ENCODE measurements around the gene ACAD8. TPM values are rescaled to one million over a fixed set of nuclear protein-coding genes. Genes with fewer than 3 reads are reported as not detected.

Gene ACAD8
- total and polyA plus RNA-seq, 3 experiments from 2014 or later = 20.9 to 28.2 (median 27.1) TPM

DNA sequence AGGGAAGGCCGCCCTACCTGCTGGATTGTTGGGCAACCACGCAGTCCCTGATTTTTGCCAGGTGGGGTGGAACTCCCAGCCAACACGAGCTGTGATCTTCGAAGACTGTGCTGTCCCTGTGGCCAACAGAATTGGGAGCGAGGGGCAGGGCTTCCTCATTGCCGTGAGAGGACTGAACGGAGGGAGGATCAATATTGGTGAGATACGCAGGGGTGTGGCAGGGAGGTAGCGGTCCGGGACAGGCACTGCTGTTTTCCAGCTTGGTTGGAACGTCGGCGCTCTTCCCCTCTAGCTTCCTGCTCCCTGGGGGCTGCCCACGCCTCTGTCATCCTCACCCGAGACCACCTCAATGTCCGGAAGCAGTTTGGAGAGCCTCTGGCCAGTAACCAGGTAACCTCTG lies 7.6 kb downstream of the ACAD8 start:
- Histone ChIP-seq H3K36me3 (ENCODE audit: insufficient read depth, low read length) (peaks cover 32% of the 10 kb centered on the region), H3K4me3 (ENCODE audit: low read length) (no peak overlapping the region), H3K27ac (ENCODE audit: low read depth, low read length) (no peak overlapping the region), H3K4me1 (ENCODE audit: insufficient read depth, low read length) (no peaks in the 10 kb centered on the region), H3K9me3 (ENCODE audit: low read length) (no peaks in the 10 kb centered on the region), H3K27me3 (ENCODE audit: insufficient read depth, low read length, poor library complexity, severe bottlenecking) (no peaks in the 10 kb centered on the region)
- Mint-ChIP-seq H3K27me3 (no peaks in the 10 kb centered on the region), H3K4me1 (peaks cover 0 to 4% (median 0%) of the 10 kb centered on the region in 3 donors), H3K36me3 (peaks cover 0 to 78% (median 18%) of the 10 kb centered on the region in 3 donors), H3K9me3 (no peaks in the 10 kb centered on the region), H3K4me3 (no peak overlapping the region), H3K27ac (no peak overlapping the region)
- CTCF ChIA-PET = interaction anchor here (0.8 to 7.8 kb wide), 5 partner anchors 10 to 211 kb away, joined by 3 to 58 read pairs (median 3); partner anchors contain the start of gene GLB1L3
- POLR2A ChIA-PET = no interaction called here
- no peak for DNase-seq

DNA sequence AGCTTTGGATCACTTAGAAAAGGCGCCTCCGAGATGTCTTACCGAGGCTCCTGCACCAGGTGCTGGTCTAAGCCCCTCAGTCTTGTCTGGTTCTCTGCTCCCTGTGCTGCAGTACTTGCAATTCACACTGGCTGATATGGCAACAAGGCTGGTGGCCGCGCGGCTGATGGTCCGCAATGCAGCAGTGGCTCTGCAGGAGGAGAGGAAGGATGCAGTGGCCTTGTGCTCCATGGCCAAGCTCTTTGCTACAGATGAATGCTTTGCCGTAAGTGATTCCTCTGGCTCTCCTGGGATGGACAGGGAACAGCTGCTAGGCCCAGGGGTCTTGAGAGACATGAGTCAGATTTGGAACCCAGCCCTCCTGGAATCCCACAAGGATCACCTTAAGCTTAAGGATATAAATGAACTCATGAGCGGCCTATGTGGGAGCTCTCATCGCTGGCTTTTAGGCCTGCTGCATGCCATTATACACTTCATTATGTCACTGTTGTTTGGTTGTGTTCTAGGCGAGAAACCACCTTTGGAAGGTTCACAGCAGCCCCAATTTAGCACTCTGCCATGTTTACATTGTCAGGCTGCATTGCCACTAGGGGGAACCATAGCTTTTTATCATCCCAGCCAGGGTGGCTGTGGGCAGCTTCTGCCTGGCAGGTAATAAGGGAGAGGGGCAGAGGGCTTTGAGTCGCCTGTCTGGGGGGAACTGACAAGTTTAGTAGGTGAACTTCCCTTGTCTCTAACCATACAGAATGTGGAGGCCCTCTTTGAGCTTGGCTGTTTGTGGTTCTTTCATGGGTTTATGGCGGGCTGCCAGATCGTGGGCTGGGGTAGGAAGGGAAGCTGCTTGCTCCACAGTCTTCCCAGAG lies 8.5 kb downstream of the ACAD8 start:
- H3K27me3 Mint-ChIP-seq = no peaks in the 10 kb centered on the region
- peak in 2 of 5 donors; percentile 28 to 53 for DNase-seq
- H3K4me1 Mint-ChIP-seq = peaks cover 0 to 4% (median 0%) of the 10 kb centered on the region in 3 donors
- no peaks in the 10 kb centered on the region for H3K4me1 ChIP-seq (ENCODE audit: insufficient read depth, low read length)
- H3K27me3 ChIP-seq (ENCODE audit: insufficient read depth, low read length, poor library complexity, severe bottlenecking) = no peaks in the 10 kb centered on the region
- H3K27ac Mint-ChIP-seq = peak overlapping the region in 1 of 8 donors; percentile 24
- H3K36me3 ChIP-seq (ENCODE audit: insufficient read depth, low read length) = peaks cover 32% of the 10 kb centered on the region
- no peaks in the 10 kb centered on the region for H3K9me3 ChIP-seq (ENCODE audit: low read length)
- H3K4me3 ChIP-seq (ENCODE audit: low read length) = no peak overlapping the region
- POLR2A ChIA-PET = no interaction called here
- H3K9me3 Mint-ChIP-seq = no peaks in the 10 kb centered on the region
- H3K36me3 Mint-ChIP-seq = peaks cover 0 to 71% (median 15%) of the 10 kb centered on the region in 3 donors
- CTCF ChIA-PET = interaction anchor here (0.7 to 7.8 kb wide), 11 partner anchors 8 to 212 kb away, joined by 3 to 58 read pairs (median 4); partner anchors contain the start of genes ACAD8, GLB1L2, GLB1L3 and NCAPD3
- no peak overlapping the region for H3K27ac ChIP-seq (ENCODE audit: low read depth, low read length)
- no peak overlapping the region for H3K4me3 Mint-ChIP-seq

DNA sequence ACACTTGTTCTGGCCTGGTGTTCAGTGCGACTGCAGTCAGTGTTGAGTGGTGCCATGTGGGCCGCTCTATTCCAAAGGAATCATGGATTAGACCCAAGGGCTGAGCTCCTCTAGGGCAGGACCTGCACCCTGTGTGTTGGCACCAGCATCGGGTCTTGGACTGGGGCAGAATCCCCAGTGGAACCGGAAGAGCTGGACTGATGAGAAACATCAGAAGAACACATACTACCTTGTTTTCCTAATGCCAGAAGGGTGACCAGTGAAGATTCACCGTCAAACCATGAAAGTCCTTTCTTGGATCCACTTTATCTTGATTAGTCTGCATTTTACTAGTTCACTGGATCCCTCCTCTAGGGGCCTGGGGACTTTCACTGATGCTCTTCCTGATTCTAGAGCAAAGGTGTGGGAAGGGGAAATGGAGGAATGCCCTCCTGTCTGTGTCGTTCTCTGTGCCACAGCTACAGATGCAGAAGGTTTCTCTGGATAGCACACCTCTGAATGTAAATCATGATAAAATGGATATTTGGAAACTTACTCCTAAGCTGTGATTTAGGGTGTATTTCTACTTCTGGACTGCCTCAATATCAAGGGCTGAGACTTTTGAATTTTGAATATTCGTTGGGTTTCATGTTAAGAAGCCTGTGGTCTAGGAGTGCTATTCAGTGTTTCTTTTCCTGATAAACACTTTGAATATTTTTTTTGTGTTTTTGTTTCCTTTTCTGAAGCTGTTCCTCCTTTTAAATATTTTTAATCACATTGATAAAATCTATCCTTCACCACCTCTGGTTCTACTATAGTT lies 11.8 kb downstream of the ACAD8 start:
- Mint-ChIP-seq H3K27me3 (no peaks in the 10 kb centered on the region), H3K4me1 (peaks cover 5 to 12% (median 7%) of the 10 kb centered on the region in 3 donors), H3K4me3 (no peak overlapping the region), H3K36me3 (peaks cover 0 to 45% (median 6%) of the 10 kb centered on the region in 3 donors), H3K27ac (peak overlapping the region in 5 of 8 donors; percentile 17 to 63 (median 43)), H3K9me3 (no peaks in the 10 kb centered on the region)
- no peak overlapping the region for H3K27ac ChIP-seq (ENCODE audit: low read depth, low read length)
- no peaks in the 10 kb centered on the region for H3K27me3 ChIP-seq (ENCODE audit: insufficient read depth, low read length, poor library complexity, severe bottlenecking)
- ChIA-PET CTCF (interaction anchor here (0.7 to 7.8 kb wide), 2 partner anchors 11 kb away, joined by 3 to 58 read pairs; partner anchors contain the start of genes ACAD8, GLB1L3 and THYN1), POLR2A (no interaction called here)
- no peaks in the 10 kb centered on the region for H3K9me3 ChIP-seq (ENCODE audit: low read length)
- H3K4me3 ChIP-seq (ENCODE audit: low read length) = no peak overlapping the region
- peaks cover 6% of the 10 kb centered on the region for H3K4me1 ChIP-seq (ENCODE audit: insufficient read depth, low read length)
- H3K36me3 ChIP-seq (ENCODE audit: insufficient read depth, low read length) = peaks cover 16% of the 10 kb centered on the region
- DNase-seq = no peak

DNA sequence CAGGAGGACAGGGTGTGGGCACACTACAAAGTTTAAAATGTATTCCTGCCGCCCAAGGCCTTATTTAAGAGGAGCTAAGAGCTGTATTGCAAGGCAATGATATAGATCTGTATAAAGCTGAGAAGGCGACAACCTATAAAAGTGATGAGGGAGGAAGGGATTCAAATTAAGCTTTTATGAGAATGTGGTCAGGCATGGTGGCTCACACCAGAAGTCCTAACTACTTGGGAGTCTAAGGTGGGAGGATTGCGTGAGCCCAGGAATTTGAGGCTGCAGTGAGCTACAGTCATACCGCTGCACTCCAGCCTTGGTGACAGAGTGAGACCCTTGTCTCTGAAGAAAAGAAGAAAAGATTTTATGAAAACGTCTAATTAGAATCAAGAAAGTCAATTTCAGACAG lies 13.1 kb downstream of the ACAD8 start:
- Mint-ChIP-seq H3K4me3 (no peak overlapping the region), H3K27me3 (no peaks in the 10 kb centered on the region), H3K27ac (peak overlapping the region in 2 of 8 donors; percentile 18 to 55), H3K36me3 (peaks cover 0 to 33% (median 1%) of the 10 kb centered on the region in 3 donors), H3K4me1 (peaks cover 13 to 25% (median 18%) of the 10 kb centered on the region in 3 donors), H3K9me3 (no peaks in the 10 kb centered on the region)
- Histone ChIP-seq H3K27me3 (ENCODE audit: insufficient read depth, low read length, poor library complexity, severe bottlenecking) (no peaks in the 10 kb centered on the region), H3K9me3 (ENCODE audit: low read length) (no peaks in the 10 kb centered on the region), H3K4me3 (ENCODE audit: low read length) (no peak overlapping the region), H3K36me3 (ENCODE audit: insufficient read depth, low read length) (peaks cover 9% of the 10 kb centered on the region), H3K27ac (ENCODE audit: low read depth, low read length) (no peak overlapping the region), H3K4me1 (ENCODE audit: insufficient read depth, low read length) (peaks cover 14% of the 10 kb centered on the region)
- no peak for DNase-seq
- CTCF ChIA-PET = interaction anchor here (7.8 kb wide), 1 partner anchor 10 kb away, joined by 58 read pairs; the partner anchor contains the start of gene GLB1L3
- POLR2A ChIA-PET = no interaction called here

DNA sequence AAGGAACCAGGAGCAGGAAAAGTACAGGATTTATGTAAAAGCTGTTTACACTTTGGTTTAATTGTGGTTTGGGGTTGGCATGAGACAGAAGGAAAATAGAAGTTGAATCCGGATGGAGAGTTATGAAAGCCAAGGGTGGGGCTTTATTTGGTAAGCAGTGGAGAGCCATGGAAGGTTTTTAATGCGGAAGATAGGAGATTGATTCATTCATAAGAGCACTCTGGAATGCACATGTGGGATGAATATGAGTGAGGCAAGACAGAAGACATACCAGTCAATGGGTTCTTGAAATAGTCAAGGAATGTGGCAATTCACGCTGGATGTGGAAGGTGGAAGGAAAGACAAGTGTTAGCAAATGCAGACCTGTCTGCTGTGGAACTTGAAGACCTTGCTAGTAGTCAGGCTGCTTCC lies 13.5 kb downstream of the ACAD8 start:
- no peaks in the 10 kb centered on the region for H3K9me3 ChIP-seq (ENCODE audit: low read length)
- no peak overlapping the region for H3K4me3 ChIP-seq (ENCODE audit: low read length)
- DNase-seq = no peak
- H3K36me3 Mint-ChIP-seq = peaks cover 0 to 29% (median 1%) of the 10 kb centered on the region in 3 donors
- no peaks in the 10 kb centered on the region for H3K27me3 Mint-ChIP-seq
- H3K36me3 ChIP-seq (ENCODE audit: insufficient read depth, low read length) = peaks cover 5% of the 10 kb centered on the region
- H3K4me1 Mint-ChIP-seq = peaks cover 15 to 27% (median 21%) of the 10 kb centered on the region in 3 donors
- no peaks in the 10 kb centered on the region for H3K27me3 ChIP-seq (ENCODE audit: insufficient read depth, low read length, poor library complexity, severe bottlenecking)
- CTCF ChIA-PET = interaction anchor here (7.8 kb wide), 1 partner anchor 10 kb away, joined by 58 read pairs; the partner anchor contains the start of gene GLB1L3
- H3K9me3 Mint-ChIP-seq = no peaks in the 10 kb centered on the region
- H3K4me3 Mint-ChIP-seq = no peak overlapping the region
- H3K27ac Mint-ChIP-seq = peak overlapping the region in 1 of 8 donors; percentile 55
- H3K4me1 ChIP-seq (ENCODE audit: insufficient read depth, low read length) = peaks cover 14% of the 10 kb centered on the region
- POLR2A ChIA-PET = no interaction called here
- no peak overlapping the region for H3K27ac ChIP-seq (ENCODE audit: low read depth, low read length)

DNA sequence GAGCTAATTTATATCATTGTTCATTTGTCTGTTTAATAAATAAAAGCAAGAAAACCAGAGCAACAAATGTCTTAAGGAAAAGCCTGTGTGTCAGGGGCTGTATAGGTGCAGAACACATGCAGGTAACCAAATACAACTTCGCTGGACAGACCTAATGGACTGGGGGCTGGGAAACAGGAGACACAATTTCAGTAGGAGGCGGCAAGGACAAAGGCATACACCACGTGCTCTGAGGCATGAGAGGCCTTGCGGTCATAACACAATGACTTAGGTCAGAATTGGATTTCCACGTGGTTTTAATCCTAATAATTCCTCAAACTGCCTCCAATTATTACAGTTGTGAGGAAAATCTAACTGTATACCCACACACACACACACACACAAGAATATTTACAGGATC lies 14.1 kb downstream of the ACAD8 start:
- no peaks in the 10 kb centered on the region for H3K9me3 ChIP-seq (ENCODE audit: low read length)
- Mint-ChIP-seq H3K36me3 (peaks cover 0 to 23% (median 1%) of the 10 kb centered on the region in 3 donors), H3K27me3 (peaks cover 0 to 2% of the 10 kb centered on the region in 2 donors), H3K4me1 (peaks cover 18 to 30% (median 25%) of the 10 kb centered on the region in 3 donors), H3K27ac (peak overlapping the region in 1 of 8 donors; percentile 22), H3K9me3 (no peaks in the 10 kb centered on the region), H3K4me3 (no peak overlapping the region)
- CTCF ChIA-PET = interaction anchor here (7.8 kb wide), 1 partner anchor 9 kb away, joined by 58 read pairs; the partner anchor contains the start of gene GLB1L3
- DNase-seq = no peak
- no peaks in the 10 kb centered on the region for H3K27me3 ChIP-seq (ENCODE audit: insufficient read depth, low read length, poor library complexity, severe bottlenecking)
- peaks cover 14% of the 10 kb centered on the region for H3K4me1 ChIP-seq (ENCODE audit: insufficient read depth, low read length)
- H3K27ac ChIP-seq (ENCODE audit: low read depth, low read length) = no peak overlapping the region
- POLR2A ChIA-PET = no interaction called here
- peaks cover 4% of the 10 kb centered on the region for H3K36me3 ChIP-seq (ENCODE audit: insufficient read depth, low read length)
- no peak overlapping the region for H3K4me3 ChIP-seq (ENCODE audit: low read length)

DNA sequence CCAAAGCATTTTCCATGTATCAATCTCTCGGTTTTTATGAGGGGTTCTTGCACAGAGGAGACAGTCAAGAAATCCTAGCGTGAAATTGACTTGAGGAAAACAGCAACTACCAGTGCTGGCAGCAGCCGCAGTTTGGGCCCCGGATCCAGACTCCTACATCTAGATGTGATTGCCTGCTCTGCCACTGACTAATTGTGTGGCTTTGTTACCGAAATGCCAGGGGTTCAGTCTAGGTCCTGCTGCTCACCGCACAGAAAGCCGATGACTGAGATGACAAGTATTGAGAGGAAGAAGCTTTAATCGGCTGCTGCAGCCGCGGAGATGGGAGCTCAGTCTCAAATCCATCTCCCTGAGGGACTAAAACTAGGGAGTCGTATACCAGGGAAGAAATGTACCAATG lies 14.6 kb downstream of the ACAD8 start:
- H3K9me3 Mint-ChIP-seq = no peaks in the 10 kb centered on the region
- H3K9me3 ChIP-seq (ENCODE audit: low read length) = no peaks in the 10 kb centered on the region
- no peaks in the 10 kb centered on the region for H3K27me3 ChIP-seq (ENCODE audit: insufficient read depth, low read length, poor library complexity, severe bottlenecking)
- H3K36me3 Mint-ChIP-seq = peaks cover 0 to 17% (median 1%) of the 10 kb centered on the region in 3 donors
- no peak for DNase-seq
- POLR2A ChIA-PET = no interaction called here
- peaks cover 0 to 3% of the 10 kb centered on the region in 2 donors for H3K27me3 Mint-ChIP-seq
- peaks cover 18 to 35% (median 30%) of the 10 kb centered on the region in 3 donors for H3K4me1 Mint-ChIP-seq
- H3K27ac ChIP-seq (ENCODE audit: low read depth, low read length) = no peak overlapping the region
- peaks cover 4% of the 10 kb centered on the region for H3K36me3 ChIP-seq (ENCODE audit: insufficient read depth, low read length)
- CTCF ChIA-PET = no interaction called here
- H3K27ac Mint-ChIP-seq = peak overlapping the region in 1 of 8 donors; percentile 84
- H3K4me3 Mint-ChIP-seq = no peak overlapping the region
- peaks cover 16% of the 10 kb centered on the region for H3K4me1 ChIP-seq (ENCODE audit: insufficient read depth, low read length)
- no peak overlapping the region for H3K4me3 ChIP-seq (ENCODE audit: low read length)

Data from CD8-positive, alpha-beta memory T cell (primary cell).